Adipocyte (in vitro differentiated cells): ENCODE measurements around the gene BANP.
"Not testable (repeated sequence)": the region's sequence is repeated elsewhere in the genome, so short reads cannot be mapped to it uniquely, and the experiment has no call there.

Source experiments
- DNase-seq: peaks from one replicate; pipeline ENCODE4 v3.0.0-alpha.2; 2015; ENCODE audit warnings: low read depth
- H3K27me3 ChIP-seq: replicated peaks from 2 replicates; pipeline ENCODE4 v1.7.0; 2013; ENCODE audit warnings: mild to moderate bottlenecking, low read length, moderate library complexity; ENCODE audit not compliant: control insufficient read depth, insufficient read depth
- H3K36me3 ChIP-seq: 2 replicates; pipeline ENCODE4 v1.7.0; 2013; ENCODE audit warnings: low read length, mild to moderate bottlenecking, moderate library complexity; ENCODE audit not compliant: control insufficient read depth, insufficient read depth, severe bottlenecking
- H3K4me1 ChIP-seq: 2 replicates; pipeline ENCODE4 v1.7.0; 2013; ENCODE audit warnings: mild to moderate bottlenecking, low read length, moderate library complexity; ENCODE audit not compliant: control insufficient read depth, insufficient read depth
- H3K4me3 ChIP-seq: 2 replicates; pipeline ENCODE4 v1.7.0; 2013; ENCODE audit warnings: mild to moderate bottlenecking, low read length, moderate library complexity
- H3K9ac ChIP-seq: 2 replicates; pipeline ENCODE4 v1.7.0; 2013; ENCODE audit warnings: mild to moderate bottlenecking, low read length, moderate library complexity
- H3K9me3 ChIP-seq: 2 replicates; pipeline ENCODE4 v1.7.0; 2013; ENCODE audit warnings: mild to moderate bottlenecking, low read length, moderate library complexity; ENCODE audit not compliant: control insufficient read depth

BANP gene

DNA sequence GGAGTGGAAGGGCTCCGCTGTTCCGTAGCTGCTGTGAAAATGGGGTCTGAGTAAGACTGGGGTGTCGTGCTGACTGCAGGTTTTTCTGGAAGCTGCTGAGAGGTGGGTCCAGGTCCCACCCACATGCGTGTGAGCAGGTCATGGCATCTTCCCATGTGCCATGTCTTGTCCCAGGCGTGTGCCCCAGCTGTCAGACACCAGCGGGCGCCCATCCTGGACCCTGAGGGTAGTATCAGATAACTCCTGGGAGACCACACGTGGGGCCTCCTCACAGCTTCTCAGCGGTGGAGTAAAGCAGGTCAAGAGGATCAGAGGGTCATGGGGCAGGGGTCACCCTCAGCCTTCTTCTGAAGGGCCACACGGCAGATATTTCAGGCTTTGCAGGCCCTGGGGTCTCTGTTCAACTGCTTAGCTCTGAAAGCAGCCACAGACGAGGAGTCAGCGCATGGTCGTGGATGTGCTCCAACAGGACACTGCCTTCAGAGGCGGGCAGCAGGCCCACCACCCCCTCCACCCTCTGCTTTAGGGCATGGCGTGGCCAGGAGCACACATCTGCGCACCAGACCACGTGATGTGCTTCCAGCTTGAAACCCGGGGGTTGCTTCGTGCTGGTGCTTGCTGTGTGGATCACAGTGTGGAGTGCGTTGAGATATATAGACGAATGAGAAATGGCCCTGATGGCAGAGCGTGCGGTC lies 68.7 kb downstream of the BANP start:
- H3K27me3 ChIP-seq: no peaks in the 10 kb centered on the region
- H3K9ac ChIP-seq: no peak overlapping the region
- no peak overlapping the region for H3K4me3 ChIP-seq
- no peak for DNase-seq
- H3K4me1 ChIP-seq: peaks cover 22% of the 10 kb centered on the region
- H3K36me3 ChIP-seq: peaks cover 5% of the 10 kb centered on the region
- H3K9me3 ChIP-seq: no peaks in the 10 kb centered on the region

DNA sequence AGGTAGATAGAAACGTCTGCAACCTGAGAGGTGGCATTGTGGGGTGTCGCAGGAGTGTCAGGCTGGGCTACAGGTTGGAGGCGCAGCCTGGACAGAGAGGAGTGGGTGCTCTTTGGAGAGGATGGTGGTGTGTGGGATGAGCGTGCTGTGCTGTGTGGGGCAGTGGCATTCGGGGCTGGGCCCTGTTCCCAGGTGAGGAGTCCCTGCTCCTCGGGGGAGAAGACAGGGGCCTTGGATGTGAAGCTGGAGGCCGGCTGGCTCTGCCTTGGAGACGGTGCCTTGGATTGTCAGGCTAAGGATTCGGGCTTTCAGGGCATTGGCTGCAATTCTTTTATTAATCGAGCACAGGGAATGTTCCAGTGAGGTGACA lies 69.3 kb downstream of the BANP start:
- no peak for DNase-seq
- no peaks in the 10 kb centered on the region for H3K27me3 ChIP-seq
- no peak overlapping the region for H3K4me3 ChIP-seq
- peaks cover 26% of the 10 kb centered on the region for H3K4me1 ChIP-seq
- H3K9me3 ChIP-seq: no peaks in the 10 kb centered on the region
- H3K36me3 ChIP-seq: peaks cover 5% of the 10 kb centered on the region
- no peak overlapping the region for H3K9ac ChIP-seq

DNA sequence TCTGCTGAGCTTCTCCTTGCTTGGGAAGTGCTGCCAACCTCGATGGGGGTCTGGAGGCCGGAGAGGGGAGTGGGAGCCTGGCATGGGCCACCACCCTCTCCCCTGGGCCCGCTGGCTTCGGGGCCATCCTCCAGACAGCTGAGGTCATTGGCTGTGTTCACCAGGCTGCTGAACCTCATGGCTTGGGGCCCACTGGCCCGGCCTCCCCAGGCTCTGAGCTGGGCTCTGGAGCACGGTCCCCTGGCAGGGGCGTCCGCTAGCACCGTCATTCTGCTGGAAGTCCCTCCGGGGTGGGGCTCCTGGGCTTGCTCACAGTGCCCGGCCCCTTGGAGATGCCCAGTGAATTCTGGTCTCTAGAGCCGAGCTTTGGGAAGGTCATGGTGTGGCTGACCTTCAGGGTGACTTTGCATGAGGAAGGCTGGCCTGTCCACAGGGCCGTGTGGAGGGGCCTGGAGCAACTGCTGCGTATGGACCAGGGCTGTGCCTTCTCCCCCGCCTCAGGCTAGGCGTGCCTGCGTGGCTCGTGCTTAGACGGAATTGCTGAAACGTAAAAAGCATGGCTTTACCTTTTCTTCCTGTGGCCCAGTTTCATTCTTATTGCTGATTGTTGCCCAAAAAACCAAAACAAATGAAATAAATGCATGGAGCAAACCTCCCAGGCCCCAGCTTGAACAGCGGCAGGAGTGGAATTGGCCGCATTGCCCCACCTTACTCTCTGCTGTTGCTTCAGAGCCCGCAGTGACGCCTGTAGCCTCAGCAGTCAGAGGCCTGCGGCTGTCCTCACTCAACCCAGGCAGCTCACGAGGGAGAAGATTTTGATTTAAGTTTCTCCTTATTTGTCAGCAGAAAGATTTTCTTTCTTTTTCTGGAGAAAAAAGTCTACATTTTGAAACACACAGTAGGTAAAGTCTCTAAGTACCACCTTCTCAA lies 70.1 kb downstream of the BANP start:
- H3K27me3 ChIP-seq, H3K9me3 ChIP-seq, H3K4me3 ChIP-seq, H3K9ac ChIP-seq, DNase-seq, H3K36me3 ChIP-seq: not testable (repeated sequence)
- peaks cover 27% of the 10 kb centered on the region for H3K4me1 ChIP-seq

DNA sequence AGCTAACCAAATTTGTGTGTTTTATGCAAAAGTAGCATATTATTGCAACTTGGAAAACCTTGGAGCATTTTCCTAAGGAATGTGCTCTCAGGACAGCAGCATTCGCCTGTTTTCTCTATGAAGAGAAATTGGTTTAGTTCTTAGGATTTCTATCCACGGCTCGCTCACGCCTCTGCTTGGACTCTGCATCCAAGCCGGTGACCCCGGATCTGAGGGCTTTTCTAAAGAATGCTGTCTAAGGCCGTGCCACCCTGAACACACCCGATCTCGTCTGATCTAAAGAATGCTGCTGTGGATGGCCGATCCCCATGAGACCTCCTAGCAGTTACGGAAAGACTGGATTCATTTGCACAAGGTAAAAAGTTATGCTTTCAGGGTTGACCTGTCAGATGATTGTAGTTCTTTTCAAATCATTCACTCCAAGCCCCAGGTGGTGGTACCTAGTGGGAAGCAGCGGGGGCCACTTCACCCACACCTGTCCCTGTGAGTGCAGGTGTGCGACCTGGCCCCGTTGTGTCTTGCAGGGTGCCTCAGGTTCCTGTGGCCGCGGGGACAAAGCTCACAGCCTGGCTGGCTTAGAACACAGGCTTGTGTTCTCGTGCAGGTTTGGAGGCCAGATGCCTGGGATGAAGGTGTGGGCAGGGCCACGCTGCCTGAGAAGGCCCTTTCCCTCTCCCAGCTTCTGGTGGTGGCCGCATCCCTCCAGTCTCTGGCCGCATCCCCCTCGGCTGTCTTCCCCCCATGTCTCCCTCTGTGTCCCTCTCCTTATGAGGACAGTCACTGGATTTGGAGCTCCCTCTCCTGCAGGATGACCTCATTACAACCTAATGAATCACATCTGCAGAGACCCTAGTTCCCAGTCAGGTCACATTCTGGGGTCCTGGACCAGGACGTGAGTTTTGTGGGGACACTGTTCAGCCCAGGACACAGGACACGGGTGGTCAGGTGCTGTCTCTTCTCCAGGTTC lies 71.1 kb downstream of the BANP start:
- DNase-seq: no peak
- H3K36me3 ChIP-seq: peaks cover 5% of the 10 kb centered on the region
- no peaks in the 10 kb centered on the region for H3K9me3 ChIP-seq
- no peak overlapping the region for H3K9ac ChIP-seq
- H3K27me3 ChIP-seq: no peaks in the 10 kb centered on the region
- H3K4me3 ChIP-seq: no peak overlapping the region
- peaks cover 27% of the 10 kb centered on the region for H3K4me1 ChIP-seq

DNA sequence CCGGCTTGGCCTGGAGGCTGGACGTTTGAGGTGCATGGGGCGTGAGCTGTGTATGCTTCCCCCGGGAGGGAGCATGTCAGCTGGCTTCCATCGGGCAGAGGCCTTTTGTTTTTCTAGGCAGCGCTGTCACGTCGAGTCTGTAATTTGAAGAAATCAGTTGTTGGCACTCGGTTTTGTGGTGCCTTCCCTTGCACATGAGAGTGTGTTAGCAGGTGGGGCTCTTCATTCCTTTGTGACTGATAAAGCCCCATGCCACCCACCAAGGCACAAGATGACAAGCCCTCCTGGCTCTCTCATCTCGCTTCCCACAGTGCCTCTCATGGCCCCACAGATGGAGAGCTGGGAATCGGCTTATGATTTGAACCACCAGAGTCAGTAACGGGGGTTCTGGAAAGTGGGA lies 72.1 kb downstream of the BANP start:
- DNase-seq: no peak
- H3K4me1 ChIP-seq: peaks cover 27% of the 10 kb centered on the region
- H3K36me3 ChIP-seq: peaks cover 7% of the 10 kb centered on the region
- H3K27me3 ChIP-seq: no peaks in the 10 kb centered on the region
- no peaks in the 10 kb centered on the region for H3K9me3 ChIP-seq
- no peak overlapping the region for H3K9ac ChIP-seq
- H3K4me3 ChIP-seq: no peak overlapping the region

DNA sequence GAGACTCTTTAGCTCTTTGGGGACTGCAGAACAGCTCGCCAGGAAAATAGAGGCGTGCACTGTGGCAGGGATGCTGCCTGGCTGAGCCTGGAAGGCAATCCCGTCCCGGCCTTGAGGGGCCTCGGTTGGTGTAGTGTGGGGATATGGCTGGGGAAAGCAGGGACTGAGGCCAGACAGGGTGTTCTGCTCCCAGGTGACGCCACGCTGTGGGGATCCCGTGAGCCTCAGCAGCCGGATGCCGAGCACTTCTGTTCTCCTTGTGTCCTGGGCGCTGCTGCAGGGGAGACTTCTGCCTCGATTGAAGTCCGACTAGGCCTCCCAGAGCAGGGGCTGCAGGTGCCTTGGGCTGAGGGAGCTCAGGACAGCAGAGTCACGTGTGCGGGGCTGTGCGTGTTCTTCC lies 72.6 kb downstream of the BANP start:
- Histone ChIP-seq H3K4me1 (peaks cover 27% of the 10 kb centered on the region), H3K9me3 (no peaks in the 10 kb centered on the region), H3K9ac (no peak overlapping the region), H3K36me3 (peaks cover 7% of the 10 kb centered on the region), H3K27me3 (no peaks in the 10 kb centered on the region), H3K4me3 (no peak overlapping the region)
- no peak for DNase-seq

DNA sequence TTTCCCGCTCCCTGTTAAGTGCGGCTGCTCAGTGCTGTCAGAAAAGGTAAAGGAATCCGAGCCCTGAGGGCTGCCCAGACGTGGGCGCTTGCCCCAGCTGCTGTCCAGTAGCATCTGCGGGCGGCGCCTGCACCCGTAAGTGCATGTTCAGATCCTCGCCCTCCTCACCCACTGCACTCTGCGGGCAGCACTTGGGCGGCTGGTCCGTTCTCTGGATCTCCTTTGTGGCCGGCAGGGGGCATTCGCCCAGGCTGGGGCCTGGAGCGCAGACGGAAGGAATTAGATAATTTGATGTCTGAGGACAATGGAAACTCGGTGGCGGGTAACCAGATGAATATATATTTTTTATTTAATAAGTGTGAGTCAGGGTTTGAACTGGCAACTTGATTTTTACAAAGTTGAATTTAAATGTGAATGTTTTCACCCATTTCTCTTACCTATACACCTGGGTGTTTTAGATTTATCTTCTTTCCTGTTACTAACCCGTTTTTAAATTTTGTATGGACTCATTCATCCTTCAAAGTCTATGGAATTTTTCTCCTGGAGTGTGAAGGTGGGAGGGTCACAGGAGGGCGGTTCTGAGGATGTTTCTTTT lies 73.4 kb downstream of the BANP start:
- peak overlapping the region; percentile 19 for H3K4me3 ChIP-seq
- not testable (repeated sequence) for H3K27me3 ChIP-seq, H3K9me3 ChIP-seq, H3K9ac ChIP-seq, H3K36me3 ChIP-seq
- H3K4me1 ChIP-seq: peaks cover 27% of the 10 kb centered on the region
- DNase-seq: peak; percentile 84

DNA sequence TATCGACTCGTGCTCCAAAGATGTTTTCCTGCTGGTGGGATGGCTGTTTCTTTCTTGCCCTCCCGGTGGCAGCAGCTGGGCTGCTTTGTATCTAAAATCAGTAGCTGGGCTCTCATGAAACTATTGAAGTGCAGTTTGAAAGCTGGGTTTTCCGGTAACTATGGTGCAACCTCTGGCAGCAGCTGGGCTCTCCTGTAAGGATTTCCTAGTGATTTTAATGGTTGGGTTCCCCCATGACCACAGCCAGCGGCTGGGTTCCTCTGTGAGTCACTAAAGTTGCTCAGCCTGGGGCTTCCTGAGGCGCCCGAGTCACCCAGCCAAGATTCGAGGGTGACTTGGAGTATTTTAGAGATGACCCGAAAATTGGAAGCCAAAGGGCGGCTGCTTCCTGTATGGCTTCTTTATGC lies 73.9 kb downstream of the BANP start:
- DNase-seq: peak; percentile 84

DNA sequence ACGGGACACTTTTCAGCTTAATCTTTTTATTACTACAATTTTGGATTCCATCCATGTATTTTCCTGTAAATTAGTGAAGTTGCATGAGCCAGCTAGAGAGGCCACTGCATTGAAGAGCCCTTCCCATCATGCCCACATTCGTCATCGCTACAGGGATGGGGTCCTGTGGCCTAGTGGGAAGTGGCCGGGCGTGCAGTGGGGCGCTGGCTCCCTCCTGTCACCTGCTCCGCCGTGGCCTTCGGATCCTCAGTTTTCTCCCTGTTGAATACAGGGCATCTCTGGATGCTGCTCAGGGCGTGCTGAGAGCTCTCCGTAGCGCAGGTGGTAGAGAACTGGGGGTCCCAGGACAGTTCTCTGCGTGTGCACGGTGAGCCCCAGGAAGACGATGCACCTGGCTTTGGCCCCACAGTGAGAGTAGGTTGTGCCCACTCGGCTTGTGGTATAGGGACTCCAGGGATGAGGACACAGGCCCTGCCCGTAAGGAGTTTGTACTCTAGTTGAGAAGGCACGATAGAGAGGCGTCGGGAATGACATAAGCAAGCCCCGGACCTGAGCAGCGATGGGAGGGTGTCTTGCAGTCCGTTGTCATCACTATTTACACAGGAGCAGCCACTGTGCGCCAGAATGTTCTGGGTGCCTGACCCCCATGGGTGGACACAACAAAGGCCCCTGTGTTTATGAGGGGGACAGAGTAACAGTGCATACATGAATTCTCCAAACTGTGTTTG lies 74.8 kb downstream of the BANP start:
- DNase-seq, H3K4me3 ChIP-seq, H3K9me3 ChIP-seq, H3K36me3 ChIP-seq, H3K27me3 ChIP-seq, H3K9ac ChIP-seq: not testable (repeated sequence)
- H3K4me1 ChIP-seq: peaks cover 26% of the 10 kb centered on the region

More for the DNA sequence above, 73.9 kb downstream of the BANP start:
- not testable (repeated sequence) for H3K9me3 ChIP-seq, H3K36me3 ChIP-seq, H3K9ac ChIP-seq, H3K27me3 ChIP-seq
- H3K4me1 ChIP-seq: peaks cover 27% of the 10 kb centered on the region
- peak overlapping the region; percentile 19 for H3K4me3 ChIP-seq
